Thymus (tissue), 11 donors: ENCODE data around the gene OPN3. TPM values are rescaled to one million over a fixed set of nuclear protein-coding genes. Genes with fewer than 3 reads are reported as not detected.

Experiments used
- DNase-seq, 9 donors: peaks; one replicate each; pipeline ENCODE4 v3.0.0-alpha.2; 2013; ENCODE audit warnings: low spot score in 9 of 9, low read depth in 6 of 9, missing footprints in 1 of 9
- H3K27ac ChIP-seq, 2 donors: one replicate each; pipeline ENCODE4 v1.5.1; 2013; ENCODE audit warnings: control low read depth in 1 of 2, low read depth in 1 of 2, low read length in 1 of 2, mild to moderate bottlenecking in 1 of 2, moderate library complexity in 1 of 2
- H3K27me3 ChIP-seq, 2 donors: one replicate each; pipeline ENCODE4 v1.5.1; 2013; ENCODE audit warnings: low read length in 1 of 2; ENCODE audit not compliant: control insufficient read depth in 2 of 2, insufficient read depth in 1 of 2
- H3K36me3 ChIP-seq, 2 donors: one replicate each; pipeline ENCODE4 v1.5.1; 2013; ENCODE audit warnings: low read length in 1 of 2, mild to moderate bottlenecking in 1 of 2, moderate library complexity in 1 of 2; ENCODE audit not compliant: control insufficient read depth in 2 of 2, insufficient read depth in 2 of 2
- H3K4me1 ChIP-seq, 2 donors: one replicate each; pipeline ENCODE4 v1.5.1; 2013; ENCODE audit warnings: low read length in 2 of 2; ENCODE audit not compliant: control insufficient read depth in 2 of 2, insufficient read depth in 2 of 2
- H3K4me3 ChIP-seq, 2 donors: one replicate each; pipeline ENCODE4 v1.5.1; 2013; ENCODE audit warnings: low read length in 2 of 2, control low read depth in 1 of 2, mild to moderate bottlenecking in 1 of 2
- H3K9me3 ChIP-seq, 2 donors: one replicate each; pipeline ENCODE4 v1.5.1; 2013; ENCODE audit warnings: low read length in 1 of 2, mild to moderate bottlenecking in 1 of 2; ENCODE audit not compliant: control insufficient read depth in 2 of 2, insufficient read depth in 1 of 2
- WGBS: extraction: QIAGEN DNeasy Blood & Tissue Kit; methylation state at CpG from one replicate; pipeline ENCODE4 v1.1.7; 2013; 5-methylcytosine and 5-hydroxymethylcytosine counted together
- polyA plus RNA-seq: library from polyadenylated mRNA; stranded (reverse); fragments of 200-250 nt; gene quantifications from one replicate; pipeline ENCODE4 v1.2.3, GENCODE V29; 2013
- total RNA-seq: library from RNA; stranded (reverse); fragments of 120-200 nt; gene quantifications from one replicate; pipeline ENCODE4 v1.2.4, GENCODE V29; 2013
- donor health status: healthy.

Gene OPN3
- total and polyA plus RNA-seq, 2 donors: 15.5 to 17.7 TPM

- no peak overlapping the region for H3K27ac ChIP-seq
- no peak for DNase-seq
- H3K4me3 ChIP-seq: no peak overlapping the region
- H3K27me3 ChIP-seq: no peaks in the 10 kb centered on the region
- WGBS: 98% methylated on average over 8 of the region's 8 CpGs
- H3K9me3 ChIP-seq: no peaks in the 10 kb centered on the region
- H3K4me1 ChIP-seq: no peaks in the 10 kb centered on the region
- no peaks in the 10 kb centered on the region for H3K36me3 ChIP-seq
These were observed 24.9 kb downstream of the OPN3 start for GRCh38 chr1:241615043-241615974.

- Histone ChIP-seq H3K27me3 (no peaks in the 10 kb centered on the region), H3K4me1 (no peaks in the 10 kb centered on the region), H3K36me3 (no peaks in the 10 kb centered on the region), H3K4me3 (no peak overlapping the region), H3K27ac (no peak overlapping the region), H3K9me3 (no peaks in the 10 kb centered on the region)
- 82% methylated on average over 4 of the region's 4 CpGs for whole genome bisulfite sequencing
- DNase-seq: no peak
These were observed 25.6 kb downstream of the OPN3 start for GRCh38 chr1:241614572-241614971.

GRCh38 chr1:241614144-241614543, 26.0 kb downstream of the OPN3 start:
- Histone ChIP-seq H3K9me3 (no peaks in the 10 kb centered on the region), H3K36me3 (no peaks in the 10 kb centered on the region), H3K4me3 (no peak overlapping the region), H3K27ac (no peak overlapping the region), H3K27me3 (no peaks in the 10 kb centered on the region), H3K4me1 (no peaks in the 10 kb centered on the region)
- 93% methylated on average over 4 of the region's 4 CpGs for WGBS
- no peak for DNase-seq

GRCh38 chr1:241612533-241613477, 27.4 kb downstream of the OPN3 start:
- no peak overlapping the region for H3K4me3 ChIP-seq
- 96% methylated on average over 9 of the region's 9 CpGs for WGBS
- H3K27ac ChIP-seq: no peak overlapping the region
- H3K36me3 ChIP-seq: no peaks in the 10 kb centered on the region
- no peaks in the 10 kb centered on the region for H3K9me3 ChIP-seq
- no peaks in the 10 kb centered on the region for H3K27me3 ChIP-seq
- no peak for DNase-seq
- H3K4me1 ChIP-seq: no peaks in the 10 kb centered on the region

GRCh38 chr1:241611736-241612135, 28.4 kb downstream of the OPN3 start:
- DNase-seq: no peak
- no peak overlapping the region for H3K4me3 ChIP-seq
- 98% methylated on average over 1 of the region's 1 CpG for WGBS
- H3K27ac ChIP-seq: no peak overlapping the region
- H3K9me3 ChIP-seq: no peaks in the 10 kb centered on the region
- no peaks in the 10 kb centered on the region for H3K36me3 ChIP-seq
- no peaks in the 10 kb centered on the region for H3K27me3 ChIP-seq
- no peaks in the 10 kb centered on the region for H3K4me1 ChIP-seq

GRCh38 chr1:241611063-241611462, 29.1 kb downstream of the OPN3 start:
- no peak overlapping the region for H3K27ac ChIP-seq
- 56% methylated on average over 3 of the region's 3 CpGs for WGBS
- DNase-seq: peak in 8 of 9 donors; percentile 25 to 79 (median 54)

GRCh38 chr1:241610056-241610815, 29.9 kb downstream of the OPN3 start:
- no peak for DNase-seq
- no peaks in the 10 kb centered on the region for H3K4me1 ChIP-seq
- H3K27ac ChIP-seq: no peak overlapping the region
- H3K27me3 ChIP-seq: no peaks in the 10 kb centered on the region
- H3K9me3 ChIP-seq: no peaks in the 10 kb centered on the region
- no peak overlapping the region for H3K4me3 ChIP-seq
- no peaks in the 10 kb centered on the region for H3K36me3 ChIP-seq
- WGBS: 93% methylated on average over 8 of the region's 8 CpGs

More at GRCh38 chr1:241611063-241611462, 29.1 kb downstream of the OPN3 start:
- Histone ChIP-seq H3K36me3 (no peaks in the 10 kb centered on the region), H3K4me1 (no peaks in the 10 kb centered on the region), H3K9me3 (no peaks in the 10 kb centered on the region), H3K4me3 (no peak overlapping the region), H3K27me3 (no peaks in the 10 kb centered on the region)

- Histone ChIP-seq H3K27me3 (no peaks in the 10 kb centered on the region), H3K36me3 (no peaks in the 10 kb centered on the region), H3K4me3 (no peak overlapping the region), H3K9me3 (no peaks in the 10 kb centered on the region), H3K4me1 (no peaks in the 10 kb centered on the region), H3K27ac (no peak overlapping the region)
- WGBS: 90% methylated on average over 3 of the region's 3 CpGs
- no peak for DNase-seq
These were observed 31.7 kb downstream of the OPN3 start for GRCh38 chr1:241608379-241609033.
